ENCODE data around the gene FBXO46. TPM values are rescaled to one million over a fixed set of nuclear protein-coding genes. Genes with fewer than 3 reads are reported as not detected.

The FBXO46 gene
- total RNA-seq, 1 experiment from 2014 or later = 40.1 TPM

GRCh38 chr19:45710356-45711130, 20.2 kb downstream of the FBXO46 start (continued):
- TF ChIP-seq AR (CRISPR knock-in tag; IDR thresholded peaks at IDR 0.05) = no peak
- TF ChIP-seq TP53 (CRISPR knock-in tag; IDR thresholded peaks at IDR 0.05) = no peak
- no peak for TF ChIP-seq ZNF532 (CRISPR knock-in tag; IDR thresholded peaks at IDR 0.05; ENCODE audit: borderline replicate concordance)

GRCh38 chr19:45705710-45706415, 24.8 kb downstream of the FBXO46 start:
- ChIA-PET POLR2A (interaction anchor here (0.6 to 1.0 kb wide), 4 partner anchors 12 to 75 kb away, joined by 3 to 4 read pairs (median 4); partner anchors contain the start of gene QPCTL), CTCF (interaction anchor here (0.9 to 2.7 kb wide), 2 partner anchors 13 kb away, joined by 6 to 11 read pairs; partner anchors contain the start of gene QPCTL)
- no peaks in the 10 kb centered on the region for H3K27me3 Mint-ChIP-seq (ENCODE audit: low read depth)
- H3K4me3 Mint-ChIP-seq = no peak overlapping the region
- peaks cover 28% of the 10 kb centered on the region for H3K36me3 Mint-ChIP-seq
- ATAC-seq (no peak), DNase-seq (ENCODE audit: low spot score) (no peak)
- TF ChIP-seq TEAD1 (CRISPR knock-in tag; IDR thresholded peaks at IDR 0.05) = no peak
- no peak for TF ChIP-seq TP53 (CRISPR knock-in tag; IDR thresholded peaks at IDR 0.05)
- TF ChIP-seq ZNF396 (CRISPR knock-in tag; IDR thresholded peaks at IDR 0.05; ENCODE audit: borderline replicate concordance) = no peak
- no peak for TF ChIP-seq ZNF232 (CRISPR knock-in tag; IDR thresholded peaks at IDR 0.05)
- no peak for TF ChIP-seq FOXP1 (CRISPR knock-in tag; IDR thresholded peaks at IDR 0.05; ENCODE audit: borderline replicate concordance)
- TF ChIP-seq CREB1 (CRISPR knock-in tag; IDR thresholded peaks at IDR 0.05) = no peak
- no peak for TF ChIP-seq ELF4 (CRISPR knock-in tag; IDR thresholded peaks at IDR 0.05; ENCODE audit: low read depth)
- TF ChIP-seq ATF3 (CRISPR knock-in tag; conservative IDR thresholded peaks at IDR 0.05) = no peak
- no peak for TF ChIP-seq MXD4 (CRISPR knock-in tag; IDR thresholded peaks at IDR 0.05; ENCODE audit: borderline replicate concordance)
- H3K9me3 Mint-ChIP-seq = 0 out of 2 replicates have a peak, but pooled peaks cover 3% of the 10 kb centered on the region
- H3K27ac Mint-ChIP-seq = no peak overlapping the region
- H3K4me1 Mint-ChIP-seq = 0 out of 2 replicates have a peak, but pooled peaks cover 4% of the 10 kb centered on the region

DNA sequence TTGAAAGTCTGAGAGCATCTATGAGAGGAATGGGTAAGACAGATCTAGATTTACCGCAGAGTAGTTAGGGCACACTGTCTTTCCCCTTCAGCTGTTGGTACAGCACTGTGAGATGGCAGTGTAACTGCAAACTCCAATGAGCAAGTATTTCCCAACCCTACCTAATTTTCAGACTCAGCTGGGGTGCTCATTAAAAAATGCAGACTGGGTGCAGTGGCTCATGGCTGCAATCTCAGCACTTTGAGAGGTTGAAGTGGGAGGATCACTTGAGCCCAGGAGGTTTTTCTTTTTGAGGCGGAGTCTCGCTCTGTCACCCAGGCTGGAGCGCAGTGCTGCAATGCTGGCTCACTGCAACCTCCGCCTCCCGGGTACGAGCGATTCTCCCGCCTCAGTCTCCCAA, 25.6 kb downstream of the FBXO46 start:
- H3K27ac Mint-ChIP-seq = no peak overlapping the region; the same call in 1 of the 2 replicates
- POLR2A ChIA-PET = interaction anchor here (0.6 to 2.0 kb wide), 4 partner anchors 12 to 141 kb away, joined by 3 to 4 read pairs (median 4); partner anchors contain the start of gene SNRPD2
- no peak for TF ChIP-seq ZNF232 (CRISPR knock-in tag; IDR thresholded peaks at IDR 0.05)
- no peak for TF ChIP-seq FOXP4 (CRISPR knock-in tag; IDR thresholded peaks at IDR 0.05)
- no peak for TF ChIP-seq NR3C1 (CRISPR knock-in tag; conservative IDR thresholded peaks at IDR 0.05; ENCODE audit: low read depth)
- TF ChIP-seq ATF6 (CRISPR knock-in tag; IDR thresholded peaks at IDR 0.05) = no peak
- no peak for TF ChIP-seq KAT7 (CRISPR knock-in tag; IDR thresholded peaks at IDR 0.05; ENCODE audit: borderline replicate concordance)
- TF ChIP-seq, protein P1, sequence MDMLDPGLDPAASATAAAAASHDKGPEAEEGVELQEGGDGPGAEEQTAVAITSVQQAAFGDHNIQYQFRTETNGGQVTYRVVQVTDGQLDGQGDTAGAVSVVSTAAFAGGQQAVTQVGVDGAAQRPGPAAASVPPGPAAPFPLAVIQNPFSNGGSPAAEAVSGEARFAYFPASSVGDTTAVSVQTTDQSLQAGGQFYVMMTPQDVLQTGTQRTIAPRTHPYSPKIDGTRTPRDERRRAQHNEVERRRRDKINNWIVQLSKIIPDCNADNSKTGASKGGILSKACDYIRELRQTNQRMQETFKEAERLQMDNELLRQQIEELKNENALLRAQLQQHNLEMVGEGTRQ (CRISPR knock-in tag; IDR thresholded peaks at IDR 0.05) = no peak

More for the DNA sequence above, 25.6 kb downstream of the FBXO46 start:
- Mint-ChIP-seq H3K4me1 (no peaks in the 10 kb centered on the region), H3K9me3 (0 out of 2 replicates have a peak, but pooled peaks cover 3% of the 10 kb centered on the region), H3K36me3 (peaks cover 28% of the 10 kb centered on the region), H3K27me3 (ENCODE audit: low read depth) (no peaks in the 10 kb centered on the region), H3K4me3 (no peak overlapping the region)
- CTCF ChIA-PET = interaction anchor here (2.7 kb wide), 1 partner anchor 12 kb away, joined by 11 read pairs; the partner anchor contains the start of gene QPCTL
- DNase-seq (ENCODE audit: low spot score) = no peak
- 0 out of 2 replicates have a peak, but pooled peaks have one; percentile 13 for ATAC-seq
